ENCODE results near the gene PARVB. TPM values are rescaled to one million over a fixed set of nuclear protein-coding genes. Genes with fewer than 3 reads are reported as not detected.

PARVB gene
- total and polyA plus RNA-seq, 10 of the 15 experiments (the other 5 are each of a cell fraction or from before 2014, with no cell fraction given) = 5.2 to 264 (median 76.0) TPM

- no peak for TF ChIP-seq ZBTB33 (IDR thresholded peaks at IDR 0.05)
- TF ChIP-seq SMC3 (IDR thresholded peaks at IDR 0.05; ENCODE audit: borderline replicate concordance, low read length) = peak; percentile 52; the same call in 1 of the 2 replicates
- TF ChIP-seq EGR1 (IDR thresholded peaks at IDR 0.05; ENCODE audit: borderline replicate concordance in 1 of 2, low read depth in 2 of 2, low read length in 2 of 2) = no peak
- no peak for TF ChIP-seq NKRF (conservative IDR thresholded peaks at IDR 0.05)
- no peak for TF ChIP-seq CEBPZ (IDR thresholded peaks at IDR 0.05; ENCODE audit: low read depth, low read length)
- no peak for TF ChIP-seq NFIC (IDR thresholded peaks at IDR 0.05; ENCODE audit: low read depth, low read length)
- no peak for TF ChIP-seq SKIL (IDR thresholded peaks at IDR 0.05; ENCODE audit: low read depth, poor library complexity, severe bottlenecking)
- TF ChIP-seq NFXL1 (IDR thresholded peaks at IDR 0.05; ENCODE audit: borderline replicate concordance) = no peak
- TF ChIP-seq SUZ12 (IDR thresholded peaks at IDR 0.05; ENCODE audit: unreplicated experiment) = no peak
- no peak for TF ChIP-seq HCFC1 (IDR thresholded peaks at IDR 0.05; ENCODE audit: low read length)
- no peak for TF ChIP-seq ESRRA (IDR thresholded peaks at IDR 0.05; ENCODE audit: low read length)
- TF ChIP-seq RAD21 (IDR thresholded peaks at IDR 0.05; ENCODE audit: insufficient read depth, low read depth, low read length) = peak; percentile 53
- TF ChIP-seq ZNF622 (IDR thresholded peaks at IDR 0.05) = no peak
- TF ChIP-seq ZNF592 (IDR thresholded peaks at IDR 0.05) = no peak
Measured at GRCh38 chr22:44080936-44081861, 57.1 kb downstream of the PARVB start (continued).

Measured in GM12878 (cell line).